ENCODE results near the gene FRMD1.

The FRMD1 gene

GRCh38 chr6:168043193-168043847 lies 35.7 kb downstream of the FRMD1 start:
- no peak for DNase-seq (ENCODE audit: low read depth in 2 of 2)

- DNase-seq (ENCODE audit: low read depth in 2 of 2) = no peak
Observed at GRCh38 chr6:168042426-168043192, 36.4 kb downstream of the FRMD1 start.

- DNase-seq (ENCODE audit: low read depth in 2 of 2) = no peak
Observed at GRCh38 chr6:168041928-168042327, 37.1 kb downstream of the FRMD1 start.

GRCh38 chr6:168040856-168041496 lies 38.0 kb downstream of the FRMD1 start:
- DNase-seq (ENCODE audit: low read depth in 2 of 2) = no peak

GRCh38 chr6:168039849-168040248 lies 39.2 kb downstream of the FRMD1 start:
- no peak for DNase-seq (ENCODE audit: low read depth in 2 of 2)

- DNase-seq (ENCODE audit: low read depth in 2 of 2) = no peak
Observed at GRCh38 chr6:168039301-168039700, 39.7 kb downstream of the FRMD1 start.

GRCh38 chr6:168038576-168039140 lies 40.4 kb downstream of the FRMD1 start:
- no peak for DNase-seq (ENCODE audit: low read depth in 2 of 2)

GRCh38 chr6:168037856-168038255 lies 41.2 kb downstream of the FRMD1 start:
- DNase-seq (ENCODE audit: low read depth in 2 of 2) = no peak

GRCh38 chr6:168037242-168037641 lies 41.8 kb downstream of the FRMD1 start:
- DNase-seq (ENCODE audit: low read depth in 2 of 2) = no peak

GRCh38 chr6:168035661-168036545 lies 43.1 kb downstream of the FRMD1 start:
- DNase-seq (ENCODE audit: low read depth in 2 of 2) = no peak

GRCh38 chr6:168035098-168035660 lies 43.8 kb downstream of the FRMD1 start:
- DNase-seq (ENCODE audit: low read depth in 2 of 2) = no peak

- no peak for DNase-seq (ENCODE audit: low read depth in 2 of 2)
Observed at GRCh38 chr6:168034537-168034936, 44.5 kb downstream of the FRMD1 start.

- DNase-seq (ENCODE audit: low read depth in 2 of 2) = no peak
Observed at GRCh38 chr6:168033791-168034190, 45.2 kb downstream of the FRMD1 start.

- no peak for DNase-seq (ENCODE audit: low read depth in 2 of 2)
Observed at GRCh38 chr6:168032005-168032760, 46.8 kb downstream of the FRMD1 start.

GRCh38 chr6:168031411-168031971 lies 47.5 kb downstream of the FRMD1 start:
- DNase-seq (ENCODE audit: low read depth in 2 of 2) = no peak

- no peak for DNase-seq (ENCODE audit: low read depth in 2 of 2)
Observed at GRCh38 chr6:168030908-168031307, 48.1 kb downstream of the FRMD1 start.

- DNase-seq (ENCODE audit: low read depth in 2 of 2) = no peak
Observed at GRCh38 chr6:168030218-168030746, 48.7 kb downstream of the FRMD1 start.

- DNase-seq (ENCODE audit: low read depth in 2 of 2) = no peak
Observed at GRCh38 chr6:168029459-168030217, 49.4 kb downstream of the FRMD1 start.

GRCh38 chr6:168028181-168028580 lies 50.8 kb downstream of the FRMD1 start:
- DNase-seq (ENCODE audit: low read depth in 2 of 2) = no peak
